SU-DHL-6 (cell line): ENCODE measurements around the gene MOB3A.
A peak's percentile ranks its signal among the peaks of the same experiment; 100 is the strongest.

Source experiments
- H2AFZ ChIP-seq: fragments of 200-600 bp; sonication (generic); 2 replicates; pipeline ENCODE4 v1.6.1; 2014; ENCODE audit warnings: low read depth, mild to moderate bottlenecking, moderate library complexity, mixed read lengths, antibody characterized with exemption, low read length; ENCODE audit not compliant: severe bottlenecking
- H3F3A ChIP-seq: fragments of 200-600 bp; shearing (Covaris generic); 2 replicates; pipeline ENCODE4 v1.6.0; 2016; ENCODE audit warnings: antibody characterized with exemption, mild to moderate bottlenecking; ENCODE audit not compliant: insufficient read depth
- H3K27ac ChIP-seq: fragments of 200-600 bp; sonication (generic); 2 replicates; pipeline ENCODE4 v1.5.1; 2016; ENCODE audit warnings: low read depth, mild to moderate bottlenecking, low read length, moderate library complexity, mixed read lengths
- H3K27me3 ChIP-seq: fragments of 200-600 bp; sonication (generic), shearing (Covaris generic); 2 replicates; pipeline ENCODE4 v1.6.0; 2014; ENCODE audit warnings: mild to moderate bottlenecking, low read length
- H3K36me3 ChIP-seq: fragments of 200-600 bp; sonication (generic); 2 replicates; pipeline ENCODE4 v1.6.1; 2014; ENCODE audit warnings: mild to moderate bottlenecking, low read length, mixed read lengths
- H3K4me2 ChIP-seq: fragments of 300-600, 200-600 bp; shearing (Covaris generic), sonication (generic); 2 replicates; pipeline ENCODE4 v1.6.0; 2014; ENCODE audit warnings: low read length, low read depth, mild to moderate bottlenecking; ENCODE audit not compliant: poor library complexity, severe bottlenecking
- H3K4me3 ChIP-seq: fragments of 200-600 bp; sonication (generic); 2 replicates; pipeline ENCODE4 v1.5.1; 2014; ENCODE audit warnings: antibody characterized with exemption, low read length, mild to moderate bottlenecking, mixed read lengths; ENCODE audit not compliant: insufficient read depth, poor library complexity, severe bottlenecking
- H3K79me2 ChIP-seq: fragments of 200-600 bp; sonication (generic); 2 replicates; pipeline ENCODE4 v1.6.1; 2014; ENCODE audit warnings: mild to moderate bottlenecking, low read length, moderate library complexity; ENCODE audit not compliant: insufficient read depth
- H3K9ac ChIP-seq: fragments of 200-600 bp; sonication (generic); 2 replicates; pipeline ENCODE4 v1.7.0; 2014; ENCODE audit warnings: mild to moderate bottlenecking, low read length
- H3K9me2 ChIP-seq: fragments of 200-600 bp; sonication (generic); replicated peaks from 2 replicates; pipeline ENCODE4 v1.6.1; 2014; ENCODE audit warnings: low read length; ENCODE audit not compliant: insufficient read depth
- H3K9me3 ChIP-seq: fragments of 200-600 bp; sonication (generic); 2 replicates; pipeline ENCODE4 v1.6.1; 2014; ENCODE audit warnings: low read length, mixed read lengths; ENCODE audit not compliant: insufficient read depth
- H4K20me1 ChIP-seq: fragments of 200-600 bp; sonication (generic); 2 replicates; pipeline ENCODE4 v1.6.1; 2014; ENCODE audit warnings: low read depth, mild to moderate bottlenecking, antibody characterized with exemption, low read length, moderate library complexity, mixed read lengths
- CTCF ChIP-seq: fragments of 200-600 bp; sonication (generic); IDR thresholded peaks from one replicate; pipeline ENCODE4 v1.5.1; 2017; ENCODE audit warnings: antibody characterized with exemption, mild to moderate bottlenecking, low read length, moderate library complexity; ENCODE audit not compliant: insufficient read depth, poor library complexity, severe bottlenecking
- EZH2phosphoT487 ChIP-seq: fragments of 200-600 bp; sonication (generic), shearing (Covaris generic); conservative IDR thresholded peaks from 2 replicates; pipeline ENCODE4 v1.6.1; 2018; ENCODE audit warnings: mild to moderate bottlenecking, antibody characterized with exemption, low read length, moderate library complexity, mixed read lengths

MOB3A gene

GRCh38 chr19:2064788-2065524, 31.2 kb downstream of the MOB3A start:
- H3K27me3 ChIP-seq, result no peaks in the 10 kb centered on the region
- peak overlapping the region; percentile 61 for H3K27ac ChIP-seq
- H3K79me2 ChIP-seq, result no peaks in the 10 kb centered on the region
- no peaks in the 10 kb centered on the region for H4K20me1 ChIP-seq
- no peak overlapping the region for H3K4me3 ChIP-seq
- H3K9me3 ChIP-seq, result no peaks in the 10 kb centered on the region
- H3K36me3 ChIP-seq, result no peaks in the 10 kb centered on the region
- peaks cover 32% of the 10 kb centered on the region for H3F3A ChIP-seq
- no peak overlapping the region; the same call in 1 of the 2 replicates for H3K9ac ChIP-seq
- no peak overlapping the region for H2AFZ ChIP-seq
- no peak overlapping the region for H3K4me2 ChIP-seq
- no peaks in the 10 kb centered on the region for H3K9me2 ChIP-seq
- no peak for TF ChIP-seq EZH2phosphoT487
- TF ChIP-seq CTCF, result no peak

GRCh38 chr19:2064395-2064787, 31.7 kb downstream of the MOB3A start:
- Histone ChIP-seq H3K36me3 (no peaks in the 10 kb centered on the region), H3K79me2 (no peaks in the 10 kb centered on the region), H2AFZ (no peak overlapping the region), H4K20me1 (no peaks in the 10 kb centered on the region), H3F3A (peaks cover 26% of the 10 kb centered on the region), H3K4me3 (no peak overlapping the region), H3K4me2 (peak overlapping the region; percentile 26), H3K9me3 (no peaks in the 10 kb centered on the region), H3K9ac (no peak overlapping the region; the same call in 1 of the 2 replicates), H3K9me2 (no peaks in the 10 kb centered on the region), H3K27ac (peak overlapping the region; percentile 61), H3K27me3 (no peaks in the 10 kb centered on the region)
- no peak for TF ChIP-seq CTCF
- TF ChIP-seq EZH2phosphoT487, result no peak

GRCh38 chr19:2063824-2064223, 32.3 kb downstream of the MOB3A start:
- Histone ChIP-seq H3K27ac (peak overlapping the region; percentile 61), H3K79me2 (no peaks in the 10 kb centered on the region)

More at GRCh38 chr19:2063824-2064223, 32.3 kb downstream of the MOB3A start:
- peak overlapping the region; percentile 26 for H3K4me2 ChIP-seq
- no peaks in the 10 kb centered on the region for H3K9me3 ChIP-seq
- H3K27me3 ChIP-seq, result no peaks in the 10 kb centered on the region
- no peak for TF ChIP-seq CTCF
- TF ChIP-seq EZH2phosphoT487, result no peak
- H3K4me3 ChIP-seq, result no peak overlapping the region
- no peak overlapping the region for H3K9ac ChIP-seq
- no peak overlapping the region for H2AFZ ChIP-seq
- H4K20me1 ChIP-seq, result no peaks in the 10 kb centered on the region
- H3K9me2 ChIP-seq, result no peaks in the 10 kb centered on the region
- H3K36me3 ChIP-seq, result no peaks in the 10 kb centered on the region
- H3F3A ChIP-seq, result peaks cover 22% of the 10 kb centered on the region
